GM12878 (cell line): ENCODE results near the gene APOC4. TPM values are rescaled to one million over a fixed set of nuclear protein-coding genes. Genes with fewer than 3 reads are reported as not detected.

ENCODE experiments used
- ATAC-seq: fragments of 200-7000 bp; cut with Tn5 transposase; 3 replicates; pipeline ENCODE4 v1.9.1; 2020; ENCODE audit warnings: mild to moderate bottlenecking, moderate library complexity
- BruUV-seq: library from RNA; stranded (reverse); fragments of 400-500 nt; replicated peaks from 2 replicates; lab custom pipeline; 2021; lab: Mats Ljungman, UMichigan
- CTCF ChIA-PET: fragments of 300-600 bp; sonication (Branson Sonifier 250); formaldehyde crosslinking; extraction: SDS; loops from one replicate; lab custom pipeline; 2021; ENCODE audit warnings: inconsistent platforms; lab: Yijun Ruan, JAX
- POLR2A ChIA-PET: fragments of 350-600 bp; formaldehyde crosslinking; extraction: SDS; loops from one replicate; lab custom pipeline; 2021; ENCODE audit warnings: inconsistent platforms; lab: Charles Lee
- RAD21 ChIA-PET: fragments of 300-600 bp; sonication (Branson Sonifier 250); formaldehyde crosslinking; loops from one replicate; lab custom pipeline; 2023; ENCODE audit warnings: antibody characterized with exemption; ENCODE audit not compliant: unreplicated experiment; lab: Charles Lee
- SMC1A ChIA-PET: fragments of 300-600 bp; sonication (Branson Sonifier 250); formaldehyde crosslinking; loops from one replicate; lab custom pipeline; 2023; ENCODE audit not compliant: unreplicated experiment, uncharacterized antibody; lab: Charles Lee
- DNase-seq: peaks from one replicate; pipeline ENCODE4 v3.0.0-alpha.2; 2011; ENCODE audit warnings: low read depth, low spot score
- FAIRE-seq: peaks from 3 replicates; lab custom pipeline; 2011; peaks lifted over from hg19 to GRCh38; lab: Jason Lieb, UNC
- H2AFZ ChIP-seq: 2 replicates; pipeline ENCODE4 v1.6.0; 2011; ENCODE audit warnings: low read depth, low read length, control low read depth; ENCODE audit not compliant: control insufficient read depth
- H3K27ac ChIP-seq: 2 replicates; pipeline ENCODE4 v1.5.1; 2011; ENCODE audit warnings: control low read depth; ENCODE audit not compliant: control insufficient read depth, insufficient read depth
- H3K27me3 ChIP-seq, 2 experiments: replicated peaks in 1 of 2; 2 replicates each; pipeline versions ENCODE4 v1.6.0 to v1.6.1; 2011; ENCODE audit warnings: low read length in 1 of 2; ENCODE audit not compliant: control insufficient read depth in 2 of 2, insufficient read depth in 2 of 2
- H3K36me3 ChIP-seq, 2 experiments: 2 replicates each; pipeline ENCODE4 v1.5.1; 2011; ENCODE audit warnings: low read length in 1 of 2; ENCODE audit not compliant: control insufficient read depth in 2 of 2, insufficient read depth in 2 of 2
- H3K4me1 ChIP-seq: 2 replicates; pipeline ENCODE4 v1.6.1; 2011; ENCODE audit warnings: mild to moderate bottlenecking, low read length, moderate library complexity, mixed read lengths; ENCODE audit not compliant: control insufficient read depth, insufficient read depth
- H3K4me2 ChIP-seq: 2 replicates; pipeline ENCODE4 v1.6.0; 2011; ENCODE audit warnings: control low read depth; ENCODE audit not compliant: control insufficient read depth, insufficient read depth
- H3K4me3 ChIP-seq: fragments of 200-600 bp; sonication (generic); 2 replicates; pipeline ENCODE4 v1.5.1; 2016
- H3K79me2 ChIP-seq: 2 replicates; pipeline ENCODE4 v1.6.0; 2011; ENCODE audit warnings: low read length; ENCODE audit not compliant: control insufficient read depth, insufficient read depth
- H3K9ac ChIP-seq: 2 replicates; pipeline ENCODE4 v1.8.0; 2011; ENCODE audit warnings: low read length, control low read depth, mixed read lengths; ENCODE audit not compliant: control insufficient read depth, insufficient read depth
- H3K9me3 ChIP-seq: replicated peaks from 3 replicates; pipeline ENCODE4 v1.5.1; 2011; ENCODE audit warnings: mild to moderate bottlenecking, low read length; ENCODE audit not compliant: control insufficient read depth, insufficient read depth
- H4K20me1 ChIP-seq: 2 replicates; pipeline ENCODE4 v1.6.0; 2011; ENCODE audit not compliant: control insufficient read depth, insufficient read depth
- CBFB ChIP-seq: IDR thresholded peaks from 2 replicates; pipeline ENCODE4 v1.6.1; 2016; ENCODE audit warnings: antibody characterized with exemption, low read depth
- FOXK2 ChIP-seq: fragments of 450-650 bp; IDR thresholded peaks from 2 replicates; pipeline ENCODE4 v1.6.1; 2017; ENCODE audit warnings: mild to moderate bottlenecking, moderate library complexity
- HCFC1 ChIP-seq: fragments of 150-350 bp; IDR thresholded peaks from 2 replicates; pipeline ENCODE4 v1.6.1; 2014; ENCODE audit warnings: low read length
- HDAC6 ChIP-seq: fragments of 200-600 bp; sonication (generic); IDR thresholded peaks from one replicate; pipeline ENCODE4 v1.8.0; 2017; ENCODE audit warnings: antibody characterized with exemption; ENCODE audit not compliant: unreplicated experiment
- MEF2B ChIP-seq: fragments of 450-650 bp; IDR thresholded peaks from 2 replicates; pipeline ENCODE4 v1.6.1; 2018; ENCODE audit warnings: mild to moderate bottlenecking, moderate library complexity; ENCODE audit not compliant: partially characterized antibody, poor library complexity, severe bottlenecking
- MYC ChIP-seq: IDR thresholded peaks from 2 replicates; pipeline ENCODE4 v1.6.1; 2011; ENCODE audit warnings: mild to moderate bottlenecking, low read length, moderate library complexity, inconsistent platforms; ENCODE audit not compliant: insufficient read depth, insufficient replicate concordance, insufficient read length, severe bottlenecking
- NFYB ChIP-seq: IDR thresholded peaks from 2 replicates; pipeline ENCODE4 v1.6.1; 2011; ENCODE audit warnings: low read depth, mild to moderate bottlenecking, low read length, improper control_type of control experiment, moderate library complexity; ENCODE audit not compliant: insufficient read depth
- NR2F1 ChIP-seq: fragments of 450-650 bp; conservative IDR thresholded peaks from 2 replicates; pipeline ENCODE4 v1.6.1; 2017; ENCODE audit warnings: mild to moderate bottlenecking
- PAX5 ChIP-seq: IDR thresholded peaks from 2 replicates; pipeline ENCODE4 v1.6.1; 2011; ENCODE audit warnings: low read depth, low read length, borderline replicate concordance
- RB1 ChIP-seq: fragments of 450-650 bp; formaldehyde crosslinking; IDR thresholded peaks from 2 replicates; pipeline ENCODE4 v1.6.1; 2017; ENCODE audit warnings: mild to moderate bottlenecking, borderline replicate concordance
- REST ChIP-seq: IDR thresholded peaks from 2 replicates; pipeline ENCODE4 v1.6.1; 2012; ENCODE audit warnings: mild to moderate bottlenecking, low read depth, low read length
- SMAD1 ChIP-seq: fragments of 450-650 bp; IDR thresholded peaks from 2 replicates; pipeline ENCODE4 v1.6.1; 2018; ENCODE audit warnings: mild to moderate bottlenecking, low read depth; ENCODE audit not compliant: partially characterized antibody
- TCF7 ChIP-seq: IDR thresholded peaks from 2 replicates; pipeline ENCODE4 v1.6.1; 2014; ENCODE audit warnings: antibody characterized with exemption, borderline replicate concordance
- USF1 ChIP-seq: IDR thresholded peaks from 2 replicates; pipeline ENCODE4 v1.6.1; 2011; ENCODE audit warnings: borderline replicate concordance, low read depth, mild to moderate bottlenecking, moderate library complexity, mixed read lengths, low read length; ENCODE audit not compliant: insufficient read depth; ENCODE audit errors: extremely low read length
- ZBTB40 ChIP-seq: fragments of 450-650 bp; IDR thresholded peaks from 2 replicates; pipeline ENCODE4 v1.6.1; 2016; ENCODE audit warnings: mild to moderate bottlenecking, moderate library complexity, borderline replicate concordance
- ZNF274 ChIP-seq: IDR thresholded peaks from one replicate; pipeline ENCODE4 v1.8.0; 2011; ENCODE audit not compliant: insufficient read length, insufficient read depth
- WGBS: methylation state at CpG from one replicate; pipeline ENCODE4 v1.1.6; 2016; ENCODE audit warnings: low lambda C conversion rate; ENCODE audit not compliant: insufficient replicate concordance, insufficient coverage; ENCODE audit errors: missing lambda C conversion rate; 5-methylcytosine and 5-hydroxymethylcytosine counted together
- in situ Hi-C: fragments of 300-500 bp; cut with MboI; formaldehyde crosslinking; loops from 9 replicates; pipeline ENCODE4 v1.14.3; 2018; ENCODE audit warnings: mixed read lengths
- intact Hi-C: fragments of 100-400 bp; cut with micrococcal nuclease; formaldehyde crosslinking; loops from one replicate; pipeline ENCODE4 v1.14.2; 2022; ENCODE audit not compliant: unreplicated experiment
- polyA plus RNA-seq, 11 experiments: library from polyadenylated mRNA; depleted of rRNA in 4 of 11; unstranded in 6 of 11; stranded (reverse) in 5 of 11; fragments of >200 nt; fragmentation: Nextera tagmentation in 4 of 11; fragmentation: Illumina TruSeq in 1 of 11; extraction: Ambion mirVana in 4 of 11; extraction: Trizol in 1 of 11; gene quantifications; 1 replicate in 1 of 11; 2 replicates in 10 of 11; pipeline versions ENCODE4 v1.2.1 to v1.2.3, GENCODE V29; 2011 to 2016; ENCODE audit warnings: inconsistent platforms in 2 of 11, missing spikeins in 2 of 11, low read depth in 1 of 11
- total RNA-seq, 4 experiments: library from RNA; depleted of rRNA in 3 of 4; stranded (reverse); fragments of >200 nt in 3 of 4; fragmentation: Illumina TruSeq in 1 of 4; extraction: Trizol in 1 of 4; gene quantifications; 2 replicates each; pipeline versions ENCODE4 v1.2.1 to v1.2.3, GENCODE V29; 2013 to 2021

The APOC4 gene
- total and polyA plus RNA-seq, 10 of the 15 experiments (the other 5 are each of a cell fraction or from before 2014, with no cell fraction given) = not detected

- POLR2A ChIA-PET = interaction anchor here (0.6 to 0.7 kb wide), 2 partner anchors 22 to 29 kb away, joined by 4 to 5 read pairs; no protein-coding TSS in a partner anchor
- TF ChIP-seq RB1 (no peak), PAX5 (no peak), NR2F1 (no peak), ZBTB40 (no peak), FOXK2 (no peak), MYC (no peak), TCF7 (no peak), CBFB (no peak), USF1 (no peak), REST (no peak), HCFC1 (no peak), ZNF274 (no peak), SMAD1 (no peak), HDAC6 (no peak), NFYB (no peak), MEF2B (no peak)
Observed at GRCh38 chr19:44961821-44962220, 19.8 kb downstream of the APOC4 start.

More at GRCh38 chr19:44961821-44962220, 19.8 kb downstream of the APOC4 start:
- Histone ChIP-seq H3K4me1 (peaks cover 14% of the 10 kb centered on the region), H3K9me3 (no peaks in the 10 kb centered on the region), H3K27me3 (no peaks in the 10 kb centered on the region), H3K4me3 (no peak overlapping the region), H3K27ac (no peak overlapping the region), H4K20me1 (no peaks in the 10 kb centered on the region), H3K4me2 (no peak overlapping the region), H3K9ac (no peak overlapping the region), H3K36me3 (peaks cover 9 to 11% of the 10 kb centered on the region in 2 experiments), H2AFZ (no peak overlapping the region), H3K79me2 (peaks cover 40% of the 10 kb centered on the region)
- in situ Hi-C loops = no loop called here
- SMC1A ChIA-PET = interaction anchor here (0.6 to 1.7 kb wide), 3 partner anchors 10 to 87 kb away, joined by 3 to 6 read pairs (median 4); no protein-coding TSS in a partner anchor
- intact Hi-C loops = no loop called here
- RAD21 ChIA-PET = interaction anchor here (0.7 to 1.3 kb wide), 2 partner anchors 16 to 238 kb away, joined by 3 to 4 read pairs; partner anchors contain the start of gene APOC2
- BruUV-seq = no TSS peak
- WGBS = 86% methylated on average over 8 of the region's 8 CpGs
- CTCF ChIA-PET = interaction anchor here (0.8 to 4.1 kb wide), 2 partner anchors 10 to 190 kb away, joined by 3 to 25 read pairs; no protein-coding TSS in a partner anchor
- no peak for ATAC-seq
- FAIRE-seq = no peak
- DNase-seq = no peak
